Fibroblast of lung (primary cell): ENCODE measurements around the gene LSS. TPM values are rescaled to one million over a fixed set of nuclear protein-coding genes. Genes with fewer than 3 reads are reported as not detected.

ENCODE experiments used
- DNase-seq, 2 donors: peaks; one replicate each; pipeline versions ENCODE4 v3.0.0 to v3.0.0-alpha.2; 2010; ENCODE audit warnings: low read depth in 2 of 2
- H2AFZ ChIP-seq: 2 replicates; pipeline ENCODE4 v1.5.1; 2012; ENCODE audit warnings: low read length, control low read depth, inconsistent platforms
- H3K27ac ChIP-seq: 2 replicates; pipeline ENCODE4 v1.5.1; 2011; ENCODE audit warnings: low read length, control low read depth; ENCODE audit not compliant: insufficient read depth
- H3K27me3 ChIP-seq: 2 replicates; pipeline ENCODE4 v1.5.1; 2011; ENCODE audit warnings: mild to moderate bottlenecking, low read length; ENCODE audit not compliant: control insufficient read depth, insufficient read depth
- H3K36me3 ChIP-seq: 2 replicates; pipeline ENCODE4 v1.5.1; 2011; ENCODE audit warnings: low read length; ENCODE audit not compliant: control insufficient read depth, insufficient read depth
- H3K4me1 ChIP-seq: 2 replicates; pipeline ENCODE4 v1.5.1; 2011; ENCODE audit warnings: low read length; ENCODE audit not compliant: control insufficient read depth, insufficient read depth; ENCODE audit errors: extremely low read depth
- H3K4me2 ChIP-seq: 2 replicates; pipeline ENCODE4 v1.5.1; 2011; ENCODE audit warnings: low read length, control low read depth; ENCODE audit not compliant: insufficient read depth; ENCODE audit errors: extremely low read depth
- H3K4me3 ChIP-seq, 4 experiments: fragments of 200-600 bp in 1 of 4; sonication (generic) in 1 of 4; replicated peaks in 1 of 4; 2 replicates each; pipeline ENCODE4 v1.5.1; 2011 to 2016; ENCODE audit warnings: low read length in 4 of 4, low read depth in 3 of 4, mild to moderate bottlenecking in 3 of 4, control low read depth in 2 of 4, inconsistent platforms in 1 of 4, mixed read lengths in 1 of 4; ENCODE audit not compliant: insufficient read depth in 1 of 4; ENCODE audit errors: control extremely low read depth in 1 of 4
- H3K79me2 ChIP-seq: 2 replicates; pipeline ENCODE4 v1.5.1; 2012; ENCODE audit warnings: mild to moderate bottlenecking, low read length, inconsistent platforms; ENCODE audit not compliant: control insufficient read depth, insufficient read depth
- H3K9ac ChIP-seq: 2 replicates; pipeline ENCODE4 v1.5.1; 2011; ENCODE audit warnings: mild to moderate bottlenecking, low read length, control low read depth; ENCODE audit not compliant: insufficient read depth
- H3K9me3 ChIP-seq: 2 replicates; pipeline ENCODE4 v1.5.1; 2012; ENCODE audit warnings: low read depth, low read length; ENCODE audit not compliant: control insufficient read depth, insufficient read depth
- H4K20me1 ChIP-seq: 2 replicates; pipeline ENCODE4 v1.5.1; 2011; ENCODE audit warnings: low read length; ENCODE audit not compliant: control insufficient read depth, insufficient read depth; ENCODE audit errors: extremely low read depth
- EZH2 ChIP-seq: IDR thresholded peaks from 2 replicates; pipeline ENCODE4 v1.5.1; 2012; ENCODE audit warnings: low read length, control low read depth, mild to moderate bottlenecking; ENCODE audit errors: missing control alignments
- polyA plus RNA-seq, 2 donors: library from polyadenylated mRNA; depleted of rRNA in 1 of 2; stranded (reverse) in 1 of 2; unstranded in 1 of 2; fragments of >200 nt; gene quantifications; 2 replicates each; pipeline ENCODE4 v1.2.1, GENCODE V29; 2011 to 2012; ENCODE audit warnings: missing spikeins in 1 of 2
- total RNA-seq: library from RNA; depleted of rRNA; stranded (reverse); fragments of >200 nt; gene quantifications from 2 replicates; pipeline ENCODE4 v1.2.1, GENCODE V29; 2014
- TF ChIP-seq, protein P1 (sequence below), 2 donors: IDR thresholded peaks in 1 of 2; conservative IDR thresholded peaks in 1 of 2; 1 replicate in 1 of 2; 2 replicates in 1 of 2; pipeline ENCODE4 v1.5.1; 2011 to 2012; ENCODE audit warnings: low read length in 2 of 2, control low read depth in 1 of 2, inconsistent platforms in 1 of 2, low read depth in 1 of 2, mild to moderate bottlenecking in 1 of 2

LSS gene
- total and polyA plus RNA-seq, 2 donors (not counting 1 experiment from before 2014, with no cell fraction given): 97.6 to 252 TPM

DNA sequence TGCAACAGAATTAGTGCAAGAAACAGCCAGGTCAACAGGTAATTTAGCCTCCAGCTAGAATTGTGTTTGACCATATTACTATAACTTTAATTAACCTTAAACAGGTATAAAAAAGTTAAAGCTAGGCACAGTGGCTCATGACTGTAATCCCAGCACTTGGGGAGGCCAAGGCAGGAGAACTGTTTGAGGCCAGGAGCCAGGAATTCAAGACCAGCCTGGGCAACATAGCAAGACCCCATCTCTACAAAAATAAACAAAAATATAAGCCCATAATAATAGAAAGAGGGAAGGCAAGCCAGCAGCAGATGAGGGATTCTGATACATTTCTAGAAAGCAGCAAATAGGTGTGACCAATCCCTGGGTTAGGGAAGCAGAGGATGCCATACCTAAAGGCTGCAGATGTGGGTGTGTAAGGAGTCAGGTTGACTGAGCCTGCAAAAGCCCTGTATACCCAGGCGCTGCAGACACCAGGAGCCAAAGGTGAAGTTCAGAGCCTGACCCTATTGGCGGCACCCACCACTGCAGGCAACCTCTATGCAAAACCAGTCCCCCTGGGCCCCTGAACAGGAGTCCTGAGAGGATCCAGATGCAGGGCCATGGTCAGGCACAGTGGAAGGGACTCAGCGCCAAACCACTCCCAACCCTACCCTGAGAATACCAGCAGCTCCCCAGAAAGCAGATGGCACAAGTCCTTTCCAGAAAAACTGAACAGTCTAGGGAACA, 19.3 kb upstream of the LSS start:
- no peaks in the 10 kb centered on the region for H3K4me1 ChIP-seq
- no peaks in the 10 kb centered on the region for H3K9me3 ChIP-seq
- no peak overlapping the region for H3K27ac ChIP-seq
- H3K9ac ChIP-seq: no peak overlapping the region
- H3K4me3 ChIP-seq: no peak overlapping the region
- no peak overlapping the region for H2AFZ ChIP-seq
- DNase-seq: no peak
- H4K20me1 ChIP-seq: no peaks in the 10 kb centered on the region
- no peak for TF ChIP-seq EZH2
- TF ChIP-seq, protein P1, sequence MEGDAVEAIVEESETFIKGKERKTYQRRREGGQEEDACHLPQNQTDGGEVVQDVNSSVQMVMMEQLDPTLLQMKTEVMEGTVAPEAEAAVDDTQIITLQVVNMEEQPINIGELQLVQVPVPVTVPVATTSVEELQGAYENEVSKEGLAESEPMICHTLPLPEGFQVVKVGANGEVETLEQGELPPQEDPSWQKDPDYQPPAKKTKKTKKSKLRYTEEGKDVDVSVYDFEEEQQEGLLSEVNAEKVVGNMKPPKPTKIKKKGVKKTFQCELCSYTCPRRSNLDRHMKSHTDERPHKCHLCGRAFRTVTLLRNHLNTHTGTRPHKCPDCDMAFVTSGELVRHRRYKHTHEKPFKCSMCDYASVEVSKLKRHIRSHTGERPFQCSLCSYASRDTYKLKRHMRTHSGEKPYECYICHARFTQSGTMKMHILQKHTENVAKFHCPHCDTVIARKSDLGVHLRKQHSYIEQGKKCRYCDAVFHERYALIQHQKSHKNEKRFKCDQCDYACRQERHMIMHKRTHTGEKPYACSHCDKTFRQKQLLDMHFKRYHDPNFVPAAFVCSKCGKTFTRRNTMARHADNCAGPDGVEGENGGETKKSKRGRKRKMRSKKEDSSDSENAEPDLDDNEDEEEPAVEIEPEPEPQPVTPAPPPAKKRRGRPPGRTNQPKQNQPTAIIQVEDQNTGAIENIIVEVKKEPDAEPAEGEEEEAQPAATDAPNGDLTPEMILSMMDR (conservative IDR thresholded peaks at IDR 0.05 in 1 of 2, IDR thresholded peaks at IDR 0.05 in 1 of 2; ENCODE audit: low read depth in 1 of 2, low read length in 2 of 2): no peak
- no peaks in the 10 kb centered on the region for H3K27me3 ChIP-seq
- H3K4me2 ChIP-seq: no peak overlapping the region
- no peaks in the 10 kb centered on the region for H3K79me2 ChIP-seq
- H3K36me3 ChIP-seq: peaks cover 31% of the 10 kb centered on the region

DNA sequence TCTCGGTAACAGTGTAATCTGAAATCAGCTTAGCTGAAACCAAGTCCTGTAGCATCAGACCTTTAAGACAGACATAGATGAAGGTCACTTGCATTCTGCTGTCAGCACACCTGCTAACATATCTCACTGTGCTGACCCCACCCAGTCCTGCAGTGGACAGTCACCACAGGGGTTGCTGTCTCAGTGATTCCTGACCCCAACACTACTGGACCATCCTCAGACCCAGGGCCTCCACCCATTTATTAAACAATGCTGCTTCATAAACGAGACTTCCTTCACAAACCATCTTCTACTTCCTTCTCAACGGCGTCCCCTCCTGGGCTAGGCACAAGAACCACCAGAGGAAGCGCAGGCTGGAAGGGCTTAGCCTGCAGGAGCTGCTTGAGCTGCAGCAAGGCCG, 17.8 kb upstream of the LSS start:
- Histone ChIP-seq H3K27me3 (no peaks in the 10 kb centered on the region), H3K9me3 (no peaks in the 10 kb centered on the region), H3K4me2 (no peak overlapping the region), H3K4me3 (no peak overlapping the region), H3K79me2 (no peaks in the 10 kb centered on the region), H3K27ac (no peak overlapping the region), H3K4me1 (no peaks in the 10 kb centered on the region), H3K36me3 (peaks cover 30% of the 10 kb centered on the region), H3K9ac (no peak overlapping the region), H4K20me1 (no peaks in the 10 kb centered on the region), H2AFZ (no peak overlapping the region)
- TF ChIP-seq, protein P1 (conservative IDR thresholded peaks at IDR 0.05 in 1 of 2, IDR thresholded peaks at IDR 0.05 in 1 of 2; ENCODE audit: low read depth in 1 of 2, low read length in 2 of 2): no peak
- TF ChIP-seq EZH2: no peak
- DNase-seq: no peak

DNA sequence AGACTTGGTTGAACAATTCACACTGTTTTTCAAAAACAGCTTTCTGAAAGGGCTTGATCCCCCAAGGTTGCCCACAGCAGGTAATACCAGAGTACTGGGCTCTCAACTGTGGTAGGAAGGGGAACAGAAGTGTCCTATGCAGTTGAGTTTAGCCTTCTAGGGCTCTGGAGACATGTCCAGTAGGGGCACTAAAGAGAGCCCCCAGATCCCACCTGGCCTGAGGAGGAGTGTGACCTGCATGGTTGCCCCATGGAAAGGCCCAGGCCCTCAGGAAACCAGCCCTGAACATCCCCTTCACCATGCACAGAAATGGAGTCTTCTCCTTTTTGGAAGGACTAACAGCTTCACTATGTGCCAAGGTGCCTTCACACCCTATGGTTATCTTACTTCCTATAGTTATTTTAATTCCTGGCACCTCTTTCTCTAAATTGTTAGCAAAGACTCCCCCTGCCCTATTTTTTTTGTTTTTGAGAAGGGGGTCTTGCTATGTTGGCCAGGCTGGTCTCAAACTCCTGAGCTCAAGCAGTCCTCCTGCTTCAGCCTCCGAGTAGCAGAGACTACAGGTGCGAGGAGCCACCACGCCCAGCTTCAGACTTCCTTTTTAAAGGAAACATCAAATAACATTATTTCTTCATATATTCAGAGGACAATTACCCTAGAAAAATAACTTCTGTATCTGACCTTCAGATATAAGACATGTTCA, 16.8 kb upstream of the LSS start:
- Histone ChIP-seq H3K4me3 (no peak overlapping the region), H3K9me3 (no peaks in the 10 kb centered on the region), H3K27me3 (no peaks in the 10 kb centered on the region), H3K9ac (no peak overlapping the region), H3K27ac (no peak overlapping the region), H3K79me2 (no peaks in the 10 kb centered on the region), H3K4me1 (no peaks in the 10 kb centered on the region), H4K20me1 (no peaks in the 10 kb centered on the region), H3K4me2 (no peak overlapping the region), H3K36me3 (peaks cover 31% of the 10 kb centered on the region), H2AFZ (no peak overlapping the region)
- DNase-seq: no peak
- no peak for TF ChIP-seq EZH2
